Activated CD4-positive, alpha-beta memory T cell treated with anti-CD3 and anti-CD28 coated beads, Interleukin-2, amount 10 ng/mL, durations not matched to agents 7 days and 5 days (primary cell): ENCODE measurements around the gene KCNJ11. TPM values are rescaled to one million over a fixed set of nuclear protein-coding genes. Genes with fewer than 3 reads are reported as not detected.

Experiments
- CTCF ChIA-PET: fragments of 350-600 bp; sonication (Branson Sonifier 250); formaldehyde crosslinking; loops from one replicate; lab custom pipeline; 2021; ENCODE audit warnings: antibody characterized with exemption, inconsistent platforms; lab: Charles Lee
- POLR2A ChIA-PET: fragments of 350-600 bp; sonication (Branson Sonifier 250); formaldehyde crosslinking; loops from one replicate; lab custom pipeline; 2021; ENCODE audit warnings: antibody characterized with exemption; lab: Charles Lee
- DNase-seq: peaks from one replicate; pipeline ENCODE4 v3.0.0-alpha.2; 2020
- H3K27ac Mint-ChIP-seq: one replicate; pipeline ENCODE4 v1.8.0; 2021; ENCODE audit warnings: mild to moderate bottlenecking, mixed read lengths
- H3K27me3 Mint-ChIP-seq: one replicate; pipeline ENCODE4 v1.8.0; 2021; ENCODE audit warnings: mixed read lengths
- H3K36me3 Mint-ChIP-seq: one replicate; pipeline ENCODE4 v1.8.0; 2021; ENCODE audit warnings: low read depth, mixed read lengths
- H3K4me1 Mint-ChIP-seq: one replicate; pipeline ENCODE4 v1.8.0; 2021; ENCODE audit warnings: mixed read lengths
- H3K4me3 Mint-ChIP-seq: one replicate; pipeline ENCODE4 v1.8.0; 2021; ENCODE audit warnings: mild to moderate bottlenecking, mixed read lengths
- H3K9me3 Mint-ChIP-seq: one replicate; pipeline ENCODE4 v1.8.0; 2021; ENCODE audit warnings: mixed read lengths
- total RNA-seq, 2 experiments: library from RNA; stranded (reverse); gene quantifications; one replicate each; pipeline ENCODE4 v1.2.3, GENCODE V29; 2021

Gene KCNJ11
- total RNA-seq, 2 experiments from 2014 or later: 0.18 to 0.55 TPM

GRCh38 chr11:17394743-17395390 lies 6.4 kb upstream of the KCNJ11 start:
- CTCF ChIA-PET: no interaction called here
- Mint-ChIP-seq H3K27ac (no peak overlapping the region), H3K4me1 (peaks cover 7% of the 10 kb centered on the region), H3K27me3 (peaks cover 17% of the 10 kb centered on the region), H3K4me3 (no peak overlapping the region), H3K36me3 (no peaks in the 10 kb centered on the region), H3K9me3 (no peaks in the 10 kb centered on the region)
- POLR2A ChIA-PET: no interaction called here
- no peak for DNase-seq

GRCh38 chr11:17393472-17393871 lies 5.0 kb upstream of the KCNJ11 start:
- H3K4me1 Mint-ChIP-seq: peaks cover 11% of the 10 kb centered on the region
- peaks cover 14% of the 10 kb centered on the region for H3K27me3 Mint-ChIP-seq
- no peak overlapping the region for H3K27ac Mint-ChIP-seq
- H3K4me3 Mint-ChIP-seq: no peak overlapping the region
- DNase-seq: no peak
- no peaks in the 10 kb centered on the region for H3K9me3 Mint-ChIP-seq
- POLR2A ChIA-PET: no interaction called here
- H3K36me3 Mint-ChIP-seq: no peaks in the 10 kb centered on the region
- CTCF ChIA-PET: interaction anchor here (0.6 kb wide), 1 partner anchor 165 kb away, joined by 3 read pairs; no protein-coding TSS in a partner anchor

- Mint-ChIP-seq H3K27ac (no peak overlapping the region), H3K27me3 (peaks cover 15% of the 10 kb centered on the region), H3K36me3 (no peaks in the 10 kb centered on the region), H3K9me3 (no peaks in the 10 kb centered on the region), H3K4me3 (no peak overlapping the region), H3K4me1 (peaks cover 12% of the 10 kb centered on the region)
- no peak for DNase-seq
- POLR2A ChIA-PET: no interaction called here
- CTCF ChIA-PET: no interaction called here
These were observed 4.4 kb upstream of the KCNJ11 start for GRCh38 chr11:17392872-17393271.

- Mint-ChIP-seq H3K36me3 (no peaks in the 10 kb centered on the region), H3K27me3 (peaks cover 18% of the 10 kb centered on the region), H3K27ac (no peak overlapping the region), H3K4me3 (no peak overlapping the region), H3K9me3 (no peaks in the 10 kb centered on the region), H3K4me1 (peaks cover 12% of the 10 kb centered on the region)
- POLR2A ChIA-PET: no interaction called here
- no peak for DNase-seq
- CTCF ChIA-PET: no interaction called here
These were observed 3.3 kb upstream of the KCNJ11 start for GRCh38 chr11:17391493-17392355.

- H3K4me3 Mint-ChIP-seq: peak overlapping the region; percentile 56
- POLR2A ChIA-PET: interaction anchor here (1.3 kb wide), 1 partner anchor 13 kb away, joined by 3 read pairs; no protein-coding TSS in a partner anchor
- CTCF ChIA-PET: interaction anchor here (0.7 to 2.3 kb wide), 8 partner anchors 10 to 168 kb away, joined by 3 to 10 read pairs (median 6); no protein-coding TSS in a partner anchor
- no peaks in the 10 kb centered on the region for H3K36me3 Mint-ChIP-seq
- H3K4me1 Mint-ChIP-seq: peaks cover 12% of the 10 kb centered on the region
- no peaks in the 10 kb centered on the region for H3K9me3 Mint-ChIP-seq
- no peak for DNase-seq
- H3K27me3 Mint-ChIP-seq: peaks cover 19% of the 10 kb centered on the region
- no peak overlapping the region for H3K27ac Mint-ChIP-seq
These were observed 1.6 kb upstream of the KCNJ11 start for GRCh38 chr11:17389957-17390649.

GRCh38 chr11:17389211-17389956 lies 925 bp upstream of the KCNJ11 start:
- Mint-ChIP-seq H3K27ac (no peak overlapping the region), H3K27me3 (peaks cover 25% of the 10 kb centered on the region), H3K36me3 (no peaks in the 10 kb centered on the region), H3K9me3 (no peaks in the 10 kb centered on the region), H3K4me1 (peaks cover 12% of the 10 kb centered on the region), H3K4me3 (peak overlapping the region; percentile 63)
- peak; percentile 74 for DNase-seq
- POLR2A ChIA-PET: interaction anchor here (1.3 kb wide), 1 partner anchor 14 kb away, joined by 3 read pairs; no protein-coding TSS in a partner anchor
- CTCF ChIA-PET: interaction anchor here (0.6 to 2.3 kb wide), 11 partner anchors 10 to 459 kb away, joined by 3 to 10 read pairs (median 4); no protein-coding TSS in a partner anchor

GRCh38 chr11:17387811-17388210 lies 648 bp downstream of the KCNJ11 start:
- Mint-ChIP-seq H3K27ac (no peak overlapping the region), H3K4me1 (peaks cover 12% of the 10 kb centered on the region), H3K4me3 (peak overlapping the region; percentile 43), H3K27me3 (peaks cover 25% of the 10 kb centered on the region), H3K9me3 (no peaks in the 10 kb centered on the region), H3K36me3 (no peaks in the 10 kb centered on the region)
- no peak for DNase-seq
- ChIA-PET CTCF (interaction anchor here (0.6 to 2.3 kb wide), 4 partner anchors 77 to 140 kb away, joined by 3 to 10 read pairs (median 4); no protein-coding TSS in a partner anchor), POLR2A (no interaction called here)

- Mint-ChIP-seq H3K4me3 (peak overlapping the region; percentile 43), H3K36me3 (no peaks in the 10 kb centered on the region), H3K9me3 (no peaks in the 10 kb centered on the region), H3K4me1 (peaks cover 12% of the 10 kb centered on the region), H3K27me3 (peaks cover 25% of the 10 kb centered on the region), H3K27ac (no peak overlapping the region)
- ChIA-PET CTCF (interaction anchor here (0.8 to 1.3 kb wide), 4 partner anchors 21 to 121 kb away, joined by 3 to 5 read pairs (median 4); no protein-coding TSS in a partner anchor), POLR2A (no interaction called here)
- no peak for DNase-seq
These were observed 1.2 kb downstream of the KCNJ11 start for GRCh38 chr11:17387254-17387653.

GRCh38 chr11:17386331-17387084 lies 2.0 kb downstream of the KCNJ11 start:
- Mint-ChIP-seq H3K36me3 (no peaks in the 10 kb centered on the region), H3K27ac (no peak overlapping the region), H3K9me3 (no peaks in the 10 kb centered on the region), H3K4me3 (no peak overlapping the region), H3K4me1 (peaks cover 12% of the 10 kb centered on the region), H3K27me3 (peaks cover 25% of the 10 kb centered on the region)
- DNase-seq: peak; percentile 39
- CTCF ChIA-PET: interaction anchor here (0.8 to 1.3 kb wide), 5 partner anchors 20 to 121 kb away, joined by 3 to 5 read pairs (median 4); no protein-coding TSS in a partner anchor
- POLR2A ChIA-PET: no interaction called here

GRCh38 chr11:17385926-17386325 lies 2.5 kb downstream of the KCNJ11 start:
- no peak for DNase-seq
- Mint-ChIP-seq H3K4me3 (no peak overlapping the region), H3K9me3 (no peaks in the 10 kb centered on the region), H3K27me3 (peaks cover 21% of the 10 kb centered on the region), H3K27ac (no peak overlapping the region), H3K4me1 (peaks cover 10% of the 10 kb centered on the region), H3K36me3 (no peaks in the 10 kb centered on the region)
- ChIA-PET CTCF (interaction anchor here (0.8 to 4.6 kb wide), 4 partner anchors 19 to 141 kb away, joined by 4 to 46 read pairs (median 18); no protein-coding TSS in a partner anchor), POLR2A (no interaction called here)

GRCh38 chr11:17385492-17385891 lies 3.0 kb downstream of the KCNJ11 start:
- Mint-ChIP-seq H3K4me3 (no peak overlapping the region), H3K9me3 (no peaks in the 10 kb centered on the region), H3K27me3 (peaks cover 20% of the 10 kb centered on the region), H3K27ac (no peak overlapping the region), H3K36me3 (no peaks in the 10 kb centered on the region), H3K4me1 (peaks cover 10% of the 10 kb centered on the region)
- POLR2A ChIA-PET: no interaction called here
- no peak for DNase-seq
- CTCF ChIA-PET: interaction anchor here (0.9 to 4.6 kb wide), 7 partner anchors 84 to 156 kb away, joined by 3 to 46 read pairs (median 9); no protein-coding TSS in a partner anchor
